ENCODE data around the gene CR1.
"Not testable (repeated sequence)": the region's sequence is repeated elsewhere in the genome, so short reads cannot be mapped to it uniquely, and the experiment has no call there.

The CR1 gene

DNA sequence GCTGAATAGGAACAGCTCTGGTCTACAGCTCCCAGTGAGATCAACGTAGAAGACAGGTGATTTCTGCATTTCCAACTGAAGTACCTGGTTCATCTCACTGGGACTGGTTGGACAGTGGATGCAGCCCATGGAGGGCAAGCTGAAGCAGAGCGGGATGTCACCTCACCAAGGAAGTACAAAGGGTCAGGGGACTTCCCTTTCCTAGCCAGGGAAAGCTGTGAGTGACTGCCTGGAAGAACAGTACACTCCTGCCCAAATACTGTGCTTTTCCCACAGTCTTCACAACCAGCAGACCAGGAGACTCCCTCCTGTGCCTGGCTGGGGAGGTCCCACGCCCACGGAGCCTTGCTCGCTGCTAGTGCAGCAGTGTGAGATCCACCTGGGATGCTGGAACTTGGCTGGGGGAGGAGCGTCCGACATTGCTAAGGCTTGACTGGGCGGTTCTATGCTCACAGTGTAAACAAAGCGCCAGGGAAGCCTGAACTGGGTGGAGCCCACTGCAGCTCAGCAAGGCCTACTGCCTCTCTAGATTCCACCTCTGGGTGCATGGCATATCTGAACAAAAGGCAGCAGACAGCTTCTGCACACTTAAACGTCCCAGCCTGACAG, 163.7 kb downstream of the CR1 start:
- DNase-seq (ENCODE audit: extremely low spot score, insufficient read length, low read depth) (no peak), FAIRE-seq (no peak)

- DNase-seq (ENCODE audit: extremely low spot score, insufficient read length, low read depth); FAIRE-seq: not testable (repeated sequence)
Measured at GRCh38 chr1:207661420-207661819, 165.5 kb downstream of the CR1 start.

DNA sequence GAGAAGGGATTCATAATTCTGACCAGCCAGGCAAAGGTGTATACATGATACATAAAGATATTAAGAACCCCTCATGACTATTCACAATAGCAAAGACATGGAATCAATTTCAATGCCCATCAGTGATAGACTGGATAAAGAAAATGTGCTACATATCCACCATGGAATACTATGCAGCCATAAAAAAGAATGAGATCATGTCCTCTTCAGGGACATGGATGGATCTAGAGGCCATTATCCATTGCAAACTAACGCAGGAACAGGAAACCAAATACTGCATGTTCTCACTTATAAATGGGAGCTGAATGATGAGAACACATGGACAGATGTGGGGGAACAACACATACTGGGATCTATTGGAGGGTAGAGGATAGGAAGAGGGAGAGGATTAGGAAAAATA, 170.4 kb downstream of the CR1 start:
- DNase-seq (ENCODE audit: extremely low spot score, insufficient read length, low read depth) (no peak), FAIRE-seq (no peak)

DNA sequence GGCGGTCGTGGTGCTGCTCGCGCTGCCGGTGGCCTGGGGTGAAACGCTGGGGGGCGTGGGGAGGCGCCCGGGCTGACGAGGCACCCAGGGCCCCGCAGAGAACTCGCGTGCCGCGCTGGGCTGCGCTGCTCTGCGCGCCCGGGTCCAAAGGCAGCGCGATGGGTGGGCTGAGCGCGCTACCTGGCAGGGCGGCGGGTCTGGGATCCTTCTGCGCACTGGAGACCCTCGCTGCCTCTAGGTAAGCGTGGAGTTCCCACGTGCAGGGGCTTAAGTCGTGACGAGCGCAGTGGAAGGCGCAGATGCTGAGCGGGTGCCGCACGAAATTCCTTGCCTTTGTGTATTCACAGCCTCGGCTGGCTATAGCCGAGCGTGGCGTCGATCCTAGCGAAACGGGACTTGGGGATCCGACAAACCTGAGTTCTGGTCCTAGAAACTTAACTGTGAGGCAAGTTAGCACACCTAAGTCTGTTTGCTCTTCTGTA, 173.6 kb downstream of the CR1 start:
- DNase-seq (ENCODE audit: extremely low spot score, insufficient read length, low read depth): no peak
- no peak for FAIRE-seq

DNA sequence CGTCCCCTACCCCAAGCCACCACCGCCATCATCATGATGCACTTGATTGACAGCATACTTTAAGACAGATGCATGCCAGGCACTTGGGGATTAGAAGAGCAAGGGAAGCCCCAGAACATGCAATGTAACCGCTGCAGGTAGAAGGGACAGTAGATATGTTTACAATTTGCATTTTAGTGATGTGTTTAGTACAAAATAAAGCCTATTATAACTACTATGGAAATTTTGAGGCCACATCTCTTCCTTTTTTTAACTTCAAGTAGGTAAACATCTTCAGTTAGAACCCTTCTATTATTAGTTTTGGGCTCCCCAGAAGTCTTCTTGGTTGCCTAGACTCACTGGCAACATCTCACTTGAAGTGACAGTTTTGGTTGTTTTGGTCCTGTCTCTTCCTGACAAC, 174.2 kb downstream of the CR1 start:
- no peak for DNase-seq (ENCODE audit: extremely low spot score, insufficient read length, low read depth)
- FAIRE-seq: no peak

DNA sequence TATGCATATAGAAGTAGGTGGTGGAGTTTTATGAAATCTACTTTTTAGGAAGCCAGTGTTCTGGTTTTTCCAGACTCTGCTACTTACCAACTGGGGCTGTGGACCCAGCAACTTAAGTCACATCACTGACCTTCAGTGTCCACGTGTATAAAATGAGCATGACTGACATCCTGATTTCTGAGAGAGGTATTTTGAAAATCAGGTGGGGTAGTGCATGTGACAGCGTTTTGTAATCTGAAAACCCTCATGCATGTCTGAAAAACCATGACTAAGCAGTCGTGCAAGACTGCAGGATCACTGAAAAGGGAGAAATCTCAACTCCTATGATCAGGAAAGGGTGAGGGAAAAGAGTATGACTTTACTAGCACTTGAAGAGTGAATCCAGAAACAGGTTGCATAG, 175.0 kb downstream of the CR1 start:
- FAIRE-seq: no peak

DNA sequence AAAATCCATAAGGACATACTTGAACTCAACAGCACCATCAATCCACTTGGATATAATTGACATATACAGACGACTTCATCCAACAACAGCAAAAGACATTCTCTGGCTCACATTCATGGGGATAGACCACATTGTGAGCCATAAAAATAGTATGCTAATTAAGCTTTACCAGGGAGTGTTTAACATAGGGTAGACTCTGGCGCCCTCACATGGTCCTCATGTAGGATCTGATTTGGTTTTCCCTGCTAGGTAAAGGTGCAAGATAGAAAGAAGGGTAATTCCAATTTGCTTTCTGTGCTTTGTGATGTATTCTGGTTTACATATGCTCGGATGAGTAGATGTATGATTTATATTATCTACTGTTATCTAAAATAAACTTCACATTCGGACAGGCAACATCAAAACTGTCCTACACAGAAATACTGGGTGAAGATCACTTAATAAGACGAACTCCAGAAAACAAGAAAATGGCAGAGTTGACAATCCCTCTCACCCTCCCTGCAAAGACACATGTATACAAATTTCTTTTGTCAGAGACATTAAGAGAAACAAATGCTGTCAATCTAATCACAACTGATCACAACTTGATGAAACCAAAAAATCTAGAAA, 176.7 kb downstream of the CR1 start:
- peak; percentile 18 for FAIRE-seq

More for the DNA sequence above, 175.0 kb downstream of the CR1 start:
- DNase-seq (ENCODE audit: extremely low spot score, insufficient read length, low read depth): no peak

GRCh38 chr1:207673399-207673798, 177.4 kb downstream of the CR1 start:
- FAIRE-seq: no peak
- DNase-seq (ENCODE audit: extremely low spot score, insufficient read length, low read depth): no peak

More for the DNA sequence above, 176.7 kb downstream of the CR1 start:
- no peak for DNase-seq (ENCODE audit: extremely low spot score, insufficient read length, low read depth)

GRCh38 chr1:207676153-207676552, 180.2 kb downstream of the CR1 start:
- FAIRE-seq (no peak), DNase-seq (ENCODE audit: extremely low spot score, insufficient read length, low read depth) (no peak)

GRCh38 chr1:207680590-207681388, 184.8 kb downstream of the CR1 start:
- FAIRE-seq; DNase-seq (ENCODE audit: extremely low spot score, insufficient read length, low read depth): not testable (repeated sequence)

- FAIRE-seq; DNase-seq (ENCODE audit: extremely low spot score, insufficient read length, low read depth): not testable (repeated sequence)
Measured at GRCh38 chr1:207682872-207683434, 187.0 kb downstream of the CR1 start.

- DNase-seq (ENCODE audit: extremely low spot score, insufficient read length, low read depth): not testable (repeated sequence)
- FAIRE-seq: peak; percentile 64
Measured at GRCh38 chr1:207690551-207690950, 194.6 kb downstream of the CR1 start.

DNA sequence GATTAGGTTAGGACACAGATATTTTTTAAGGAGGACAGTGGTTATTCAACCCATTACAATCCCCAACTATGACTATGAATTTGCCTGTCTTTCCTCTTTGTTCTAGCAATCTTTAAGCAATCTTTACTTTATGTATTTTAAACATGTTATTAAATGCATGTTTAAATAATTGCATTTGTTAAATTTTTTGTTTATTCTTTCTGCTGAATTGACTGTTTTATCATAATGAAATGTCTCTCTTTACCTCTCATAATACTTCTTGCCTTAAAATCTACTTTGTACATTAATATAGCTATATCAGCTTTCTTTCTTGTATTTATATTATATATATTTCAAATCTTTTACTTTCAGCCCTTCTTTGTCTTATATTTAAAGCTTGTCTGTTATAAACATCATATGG, 195.1 kb downstream of the CR1 start:
- no peak for DNase-seq (ENCODE audit: extremely low spot score, insufficient read length, low read depth)
- FAIRE-seq: no peak

Data from GM18507 (cell line).